GM18520 (cell line): ENCODE data around the gene TLR8.
"Not testable (repeated sequence)": the region's sequence is repeated elsewhere in the genome, so short reads cannot be mapped to it uniquely, and the experiment has no call there.

Source experiments
- ATAC-seq: cut with Tn5 transposase; IDR thresholded peaks from one replicate; pipeline ENCODE4 v1.9.1; 2021; ENCODE audit not compliant: unreplicated experiment

The TLR8 gene

DNA sequence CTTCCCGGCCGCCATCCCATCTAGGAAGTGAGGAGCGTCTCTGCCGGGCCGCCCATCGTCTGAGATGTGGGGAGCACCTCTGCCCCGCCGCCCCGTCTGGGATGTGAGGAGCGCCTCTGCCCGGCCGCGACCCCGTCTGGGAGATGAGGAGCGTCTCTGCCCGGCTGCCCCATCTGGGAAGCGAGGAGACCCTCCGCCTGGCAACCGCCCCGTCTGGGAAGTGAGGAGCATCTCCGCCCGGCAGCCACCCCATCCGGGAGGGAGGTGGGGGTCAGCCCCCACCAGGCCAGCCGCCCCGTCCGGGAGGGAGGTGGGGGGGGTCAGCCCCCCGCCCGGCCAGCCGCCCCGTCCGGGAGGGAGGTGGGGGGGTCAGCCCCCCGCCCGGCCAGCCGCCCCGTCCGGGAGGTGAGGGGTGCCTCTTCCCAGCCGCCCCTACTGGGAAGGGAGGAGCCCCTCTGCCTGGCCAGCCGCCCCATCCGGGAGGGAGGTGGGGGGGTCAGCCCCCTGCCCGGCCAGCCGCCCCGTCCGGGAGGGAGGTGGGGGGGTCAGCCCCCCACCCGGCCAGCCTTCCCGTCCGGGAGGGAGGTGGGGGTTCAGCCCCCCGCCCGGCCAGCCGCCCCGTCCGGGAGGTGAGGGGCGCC is 56.9 kb downstream of the TLR8 start:
- not testable (repeated sequence) for ATAC-seq

DNA sequence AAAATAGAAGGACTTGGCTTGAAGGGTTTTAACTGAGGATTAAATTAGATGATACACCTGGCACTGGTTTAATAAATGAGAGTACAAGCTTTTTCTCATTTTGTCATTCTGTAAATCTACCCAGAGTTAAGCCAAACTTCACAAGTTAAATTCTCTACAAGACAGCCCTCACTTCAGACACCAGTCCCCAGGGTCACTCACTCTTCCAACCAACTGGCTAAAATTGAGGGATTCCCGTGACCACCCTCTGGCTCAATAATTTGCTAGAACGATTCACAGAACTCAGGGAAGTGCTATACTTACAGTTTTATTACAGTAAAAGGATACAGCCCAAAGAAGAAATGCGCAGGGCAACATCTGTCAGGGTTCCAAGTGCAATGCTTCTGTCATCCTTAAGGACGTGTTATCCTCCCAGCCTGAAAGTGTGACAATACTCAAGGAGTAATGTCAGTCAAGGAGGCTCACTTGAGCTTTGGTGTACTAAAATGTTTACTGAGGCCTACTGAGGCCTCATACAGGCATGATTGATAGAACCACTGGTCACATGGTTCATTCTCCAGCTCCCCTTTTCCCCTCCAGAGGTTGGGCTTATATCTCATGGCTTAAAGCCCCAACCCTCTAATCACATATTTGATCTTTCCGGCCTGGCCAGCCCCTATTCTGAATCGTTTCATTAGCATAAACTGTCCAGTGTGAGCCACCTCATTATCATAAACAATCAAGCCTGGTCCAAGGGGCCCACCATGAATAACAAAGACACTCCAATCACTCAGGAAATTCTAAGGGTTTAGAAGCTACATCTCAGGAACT is 58.9 kb downstream of the TLR8 start:
- no peak for ATAC-seq

DNA sequence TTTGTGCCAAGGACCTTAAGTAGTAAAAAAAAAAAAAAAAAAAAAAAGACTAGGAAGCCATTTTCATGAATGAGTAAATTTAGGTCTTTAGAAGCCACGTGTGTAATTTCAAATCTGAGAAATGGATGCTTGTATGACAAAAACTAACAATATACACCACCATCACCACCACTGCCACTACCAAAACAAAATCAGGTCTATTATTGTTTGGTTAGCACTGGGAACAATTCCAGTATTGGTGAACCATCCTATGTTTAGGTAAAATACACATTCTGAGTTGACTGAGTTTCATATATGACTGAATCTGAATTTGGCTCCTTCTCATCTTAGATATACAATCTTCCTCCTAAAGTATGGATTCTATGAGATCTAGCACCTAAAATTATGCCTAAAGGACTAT is 59.7 kb downstream of the TLR8 start:
- no peak for ATAC-seq

DNA sequence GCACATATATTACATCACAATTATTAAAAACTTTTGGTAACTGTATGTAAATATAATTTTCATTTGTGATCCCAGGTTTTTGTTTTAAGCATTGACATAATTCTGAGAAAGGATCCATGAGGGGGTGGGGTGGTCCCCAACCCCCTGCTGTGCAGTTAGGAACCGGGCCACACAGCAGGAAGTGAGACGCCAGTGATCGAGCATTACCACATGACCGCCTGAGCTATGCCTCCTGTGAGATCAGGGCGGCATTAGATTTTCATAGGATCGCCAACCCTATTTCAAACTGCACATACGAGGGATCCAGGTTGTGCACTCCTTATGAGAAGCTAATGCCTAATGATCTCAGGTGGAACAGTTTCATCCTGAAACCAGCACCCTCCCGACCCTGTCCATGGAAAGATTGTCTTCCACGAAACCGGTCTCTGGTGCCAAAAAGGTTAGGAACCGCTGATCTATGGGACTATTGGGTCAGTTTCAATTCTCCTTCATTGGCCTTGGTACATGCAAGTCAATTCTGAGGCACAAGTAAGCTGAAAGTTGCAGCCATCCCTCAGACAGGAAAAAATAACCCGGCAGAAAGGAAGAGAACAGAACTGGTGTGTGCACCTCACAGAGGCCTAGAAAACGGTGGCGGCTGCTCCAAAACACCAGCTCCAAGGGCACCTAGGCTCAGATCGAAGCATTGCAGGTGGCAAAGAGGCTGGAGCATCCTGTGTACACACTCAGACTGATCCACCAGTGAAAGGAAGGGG is 61.5 kb downstream of the TLR8 start:
- ATAC-seq: no peak

DNA sequence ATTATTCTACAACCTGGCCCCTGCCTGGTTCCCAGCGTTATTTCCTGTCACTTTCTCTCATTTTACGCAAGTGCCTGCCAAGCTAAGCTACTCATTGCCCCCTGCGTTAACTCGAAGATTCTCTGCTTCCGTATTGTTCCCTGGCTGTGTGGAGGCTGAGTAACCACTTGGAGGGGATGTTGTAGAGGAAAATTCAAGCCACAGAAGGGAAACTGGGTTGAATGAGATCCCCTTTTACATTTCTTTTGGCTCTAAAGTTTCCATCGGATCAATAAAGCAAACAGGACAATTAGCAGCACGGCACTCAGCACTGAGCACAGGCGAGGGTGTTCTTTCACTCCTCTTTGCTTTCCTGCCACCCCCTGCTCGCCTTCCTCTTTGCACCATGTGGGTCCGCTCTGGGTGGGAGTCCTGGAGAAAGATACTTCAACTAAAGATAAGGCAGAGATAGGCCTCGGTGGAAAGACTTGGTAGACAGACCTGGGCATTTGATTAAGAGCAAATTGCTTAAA is 64.3 kb downstream of the TLR8 start:
- no peak for ATAC-seq

DNA sequence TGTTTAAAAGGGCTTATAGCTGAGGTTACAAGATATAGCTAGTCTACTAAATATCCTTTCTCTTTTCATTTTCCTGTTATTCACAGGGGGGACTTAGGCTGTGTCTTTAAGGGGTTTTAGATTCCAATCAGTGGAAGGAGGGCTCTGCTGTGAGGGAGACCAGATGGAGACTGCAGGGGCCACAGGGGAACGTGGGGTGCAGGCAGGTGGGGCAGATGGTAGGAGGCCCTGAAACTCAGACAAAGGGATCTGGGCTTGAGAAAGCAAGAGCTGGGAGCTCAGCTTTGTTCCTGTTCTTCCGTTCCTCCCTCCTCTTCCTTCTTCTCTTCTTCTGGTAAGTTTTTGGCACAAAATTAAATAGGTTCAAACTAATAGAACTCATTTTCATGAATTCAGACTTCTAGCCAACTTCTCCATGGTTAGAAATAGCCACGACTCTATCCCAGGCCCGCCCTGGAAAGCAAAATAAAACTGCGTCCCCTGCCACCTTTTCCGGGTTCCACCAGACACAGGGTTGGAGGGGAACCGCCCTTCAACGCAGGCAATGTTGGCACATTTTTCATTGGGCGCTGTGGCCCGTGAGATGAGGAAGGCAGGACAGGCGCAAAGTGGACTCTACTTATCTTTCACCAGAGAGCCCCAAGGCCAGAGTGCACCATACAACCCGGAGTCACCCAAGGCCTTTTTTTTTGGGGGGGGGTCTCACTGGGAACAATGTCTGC is 65.0 kb downstream of the TLR8 start:
- no peak for ATAC-seq

DNA sequence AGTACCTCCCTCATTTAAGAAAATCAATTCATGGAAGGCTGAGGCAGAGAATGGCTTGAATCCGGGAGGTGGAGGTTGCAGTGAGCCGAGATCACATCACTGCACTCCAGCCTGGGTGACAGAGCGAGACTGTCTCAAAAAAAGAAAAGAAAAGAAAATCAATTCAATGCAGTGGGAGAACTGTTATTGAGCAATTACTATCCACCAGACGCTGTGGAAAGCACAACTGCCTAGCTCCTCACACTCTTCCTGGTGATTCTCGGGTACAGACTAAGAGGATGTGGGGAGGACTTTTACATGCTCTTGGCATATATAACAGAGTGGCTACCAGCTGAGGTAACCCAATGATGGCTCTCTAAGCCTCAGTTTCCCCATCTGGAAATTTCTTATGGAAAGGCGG is 65.8 kb downstream of the TLR8 start:
- no peak for ATAC-seq
